IPS-18a (cell line): Measurements from ENCODE around the gene RNF213.
"Not testable (repeated sequence)": the region's sequence is repeated elsewhere in the genome, so short reads cannot be mapped to it uniquely, and the experiment has no call there.

Source experiments
- H3K27ac ChIP-seq: one replicate; pipeline ENCODE4 v1.5.1; 2013; ENCODE audit warnings: low read length
- H3K27me3 ChIP-seq: one replicate; pipeline ENCODE4 v1.6.1; 2013; ENCODE audit warnings: mild to moderate bottlenecking, low read length; ENCODE audit not compliant: control insufficient read depth, insufficient read depth
- H3K36me3 ChIP-seq: one replicate; pipeline ENCODE4 v1.6.1; 2013; ENCODE audit warnings: low read depth, low read length; ENCODE audit not compliant: control insufficient read depth
- H3K4me1 ChIP-seq: one replicate; pipeline ENCODE4 v1.6.1; 2013; ENCODE audit warnings: low read depth, low read length; ENCODE audit not compliant: control insufficient read depth
- H3K4me3 ChIP-seq: one replicate; pipeline ENCODE4 v1.5.1; 2013; ENCODE audit warnings: low read length
- H3K9ac ChIP-seq: one replicate; pipeline ENCODE4 v1.6.1; 2013; ENCODE audit warnings: mild to moderate bottlenecking, low read length, moderate library complexity
- H3K9me3 ChIP-seq: one replicate; pipeline ENCODE4 v1.6.1; 2013; ENCODE audit warnings: low read depth, low read length; ENCODE audit not compliant: control insufficient read depth

Gene RNF213

GRCh38 chr17:80227156-80227555 is 33.5 kb upstream of the RNF213 start:
- Histone ChIP-seq H3K9ac (no peak overlapping the region), H3K36me3 (peaks cover 3% of the 10 kb centered on the region), H3K27ac (no peak overlapping the region), H3K27me3 (no peaks in the 10 kb centered on the region), H3K4me3 (no peak overlapping the region), H3K4me1 (peaks cover 12% of the 10 kb centered on the region), H3K9me3 (peaks cover 4% of the 10 kb centered on the region)

DNA sequence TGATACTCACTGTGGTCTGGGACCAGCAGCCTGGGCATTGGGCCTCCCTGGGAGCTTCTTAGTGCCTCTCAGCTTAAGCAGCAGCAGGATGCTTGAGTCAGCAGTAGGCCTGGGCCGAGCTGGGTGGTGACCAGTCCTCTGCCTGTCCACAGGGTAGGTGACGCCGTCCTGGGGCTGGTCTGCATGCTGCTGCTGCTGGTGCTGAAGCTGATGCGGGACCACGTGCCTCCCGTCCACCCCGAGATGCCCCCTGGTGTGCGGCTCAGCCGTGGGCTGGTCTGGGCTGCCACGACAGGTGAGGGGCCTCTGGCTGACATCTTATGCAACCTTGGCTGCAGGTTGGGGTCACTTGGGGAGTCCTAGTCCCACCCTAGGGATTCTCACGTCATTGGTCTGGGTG is 33.0 kb upstream of the RNF213 start:
- Histone ChIP-seq H3K27ac (no peak overlapping the region), H3K9me3 (peaks cover 5% of the 10 kb centered on the region), H3K9ac (no peak overlapping the region), H3K4me3 (no peak overlapping the region), H3K36me3 (peaks cover 3% of the 10 kb centered on the region), H3K27me3 (no peaks in the 10 kb centered on the region), H3K4me1 (peaks cover 12% of the 10 kb centered on the region)

- Histone ChIP-seq H3K9me3 (peaks cover 5% of the 10 kb centered on the region), H3K4me3 (no peak overlapping the region), H3K4me1 (peaks cover 12% of the 10 kb centered on the region), H3K27ac (no peak overlapping the region), H3K27me3 (no peaks in the 10 kb centered on the region), H3K36me3 (peaks cover 3% of the 10 kb centered on the region), H3K9ac (no peak overlapping the region)
Observed at GRCh38 chr17:80228477-80228876, 32.2 kb upstream of the RNF213 start.

DNA sequence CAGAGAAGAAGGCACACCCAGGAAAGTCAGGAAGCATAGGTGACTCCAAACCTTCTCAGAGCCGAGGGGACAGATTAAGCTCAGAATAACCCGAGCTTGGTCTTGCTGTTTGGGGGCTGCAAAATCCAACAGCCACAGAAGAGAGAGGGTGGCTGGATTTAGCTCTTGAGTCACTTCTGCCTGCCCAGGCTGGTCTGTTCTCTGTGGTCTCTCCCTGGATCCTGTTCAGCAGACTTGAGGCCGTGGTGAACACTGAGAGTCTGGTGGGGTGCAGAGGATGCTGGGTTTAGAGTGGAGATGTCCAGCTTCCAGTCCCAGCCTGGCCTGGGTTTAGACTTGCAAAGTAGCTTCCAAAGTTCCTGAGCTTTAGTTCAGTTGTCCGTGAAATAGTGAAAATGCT is 31.6 kb upstream of the RNF213 start:
- Histone ChIP-seq H3K4me3 (no peak overlapping the region), H3K27ac (no peak overlapping the region), H3K9me3 (peaks cover 5% of the 10 kb centered on the region), H3K4me1 (peaks cover 12% of the 10 kb centered on the region), H3K27me3 (no peaks in the 10 kb centered on the region), H3K36me3 (peaks cover 3% of the 10 kb centered on the region), H3K9ac (no peak overlapping the region)

- Histone ChIP-seq H3K27me3 (no peaks in the 10 kb centered on the region), H3K27ac (no peak overlapping the region), H3K4me3 (no peak overlapping the region), H3K36me3 (peaks cover 7% of the 10 kb centered on the region), H3K9ac (no peak overlapping the region), H3K4me1 (no peaks in the 10 kb centered on the region), H3K9me3 (peaks cover 5% of the 10 kb centered on the region)
Observed at GRCh38 chr17:80232438-80232837, 28.2 kb upstream of the RNF213 start.

DNA sequence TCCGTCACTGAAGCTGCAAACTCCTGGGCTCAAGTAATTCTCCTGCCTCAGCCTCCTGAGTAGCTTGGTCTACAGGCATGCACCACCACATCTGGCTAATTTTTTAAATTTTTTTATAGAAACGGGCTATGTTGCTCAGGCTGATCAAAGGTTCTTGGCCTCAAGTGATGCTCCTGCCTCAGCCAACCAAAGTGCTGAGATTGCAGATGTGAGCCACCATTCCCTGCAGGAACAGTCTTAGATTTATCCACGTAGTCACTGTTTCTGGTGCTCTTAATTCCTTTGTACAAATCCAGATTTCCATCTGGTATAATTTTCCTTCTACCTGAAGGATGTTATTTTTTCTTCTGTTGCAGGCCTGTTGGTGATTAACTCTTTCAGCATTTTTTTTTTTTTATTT is 27.4 kb upstream of the RNF213 start:
- H3K9me3 ChIP-seq, result peaks cover 5% of the 10 kb centered on the region
- no peaks in the 10 kb centered on the region for H3K4me1 ChIP-seq
- no peak overlapping the region for H3K27ac ChIP-seq
- H3K4me3 ChIP-seq, result no peak overlapping the region
- no peak overlapping the region for H3K9ac ChIP-seq
- no peaks in the 10 kb centered on the region for H3K27me3 ChIP-seq
- H3K36me3 ChIP-seq, result peaks cover 11% of the 10 kb centered on the region

DNA sequence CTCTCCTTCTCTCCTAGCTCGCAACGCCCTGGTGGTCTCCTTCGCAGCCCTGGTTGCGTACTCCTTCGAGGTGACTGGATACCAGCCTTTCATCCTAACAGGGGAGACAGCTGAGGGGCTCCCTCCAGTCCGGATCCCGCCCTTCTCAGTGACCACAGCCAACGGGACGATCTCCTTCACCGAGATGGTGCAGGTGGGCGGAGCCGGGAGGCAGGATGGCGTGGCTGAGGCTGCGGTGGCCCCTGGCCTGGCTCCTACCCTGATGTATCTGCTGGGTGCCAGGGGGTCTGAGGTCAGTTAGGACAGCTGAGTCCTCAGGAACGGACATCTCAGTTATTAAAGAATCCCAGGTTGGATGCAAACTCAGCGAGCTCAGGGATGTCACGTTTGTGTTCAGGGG is 23.7 kb upstream of the RNF213 start:
- Histone ChIP-seq H3K4me1 (no peaks in the 10 kb centered on the region), H3K36me3 (peaks cover 16% of the 10 kb centered on the region), H3K9me3 (peaks cover 3% of the 10 kb centered on the region), H3K27me3 (no peaks in the 10 kb centered on the region), H3K27ac (no peak overlapping the region), H3K9ac (no peak overlapping the region), H3K4me3 (no peak overlapping the region)

DNA sequence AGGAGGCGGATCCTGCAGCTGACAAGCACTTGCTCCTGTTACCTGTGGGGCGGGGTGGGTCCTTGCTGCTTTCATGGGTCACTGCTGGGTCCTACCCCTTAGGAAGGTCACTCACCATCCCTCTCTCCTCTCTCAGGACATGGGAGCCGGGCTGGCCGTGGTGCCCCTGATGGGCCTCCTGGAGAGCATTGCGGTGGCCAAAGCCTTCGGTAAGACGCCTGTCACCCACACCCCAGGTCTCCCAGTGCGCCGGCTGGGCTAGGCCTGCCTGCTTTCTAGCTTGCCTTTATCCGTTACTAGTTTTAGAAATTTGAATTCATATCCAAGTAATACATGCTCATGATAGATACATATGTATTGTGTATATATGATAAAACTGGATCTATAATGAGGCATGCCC is 23.3 kb upstream of the RNF213 start:
- no peaks in the 10 kb centered on the region for H3K27me3 ChIP-seq
- H3K27ac ChIP-seq, result no peak overlapping the region
- H3K9me3 ChIP-seq, result no peaks in the 10 kb centered on the region
- peaks cover 16% of the 10 kb centered on the region for H3K36me3 ChIP-seq
- H3K4me3 ChIP-seq, result no peak overlapping the region
- no peaks in the 10 kb centered on the region for H3K4me1 ChIP-seq
- H3K9ac ChIP-seq, result no peak overlapping the region

- Histone ChIP-seq H3K27me3 (no peaks in the 10 kb centered on the region), H3K4me3 (no peak overlapping the region), H3K36me3 (peaks cover 15% of the 10 kb centered on the region), H3K9me3 (no peaks in the 10 kb centered on the region), H3K4me1 (no peaks in the 10 kb centered on the region), H3K9ac (no peak overlapping the region), H3K27ac (no peak overlapping the region)
Observed at GRCh38 chr17:80242505-80242904, 18.1 kb upstream of the RNF213 start.

DNA sequence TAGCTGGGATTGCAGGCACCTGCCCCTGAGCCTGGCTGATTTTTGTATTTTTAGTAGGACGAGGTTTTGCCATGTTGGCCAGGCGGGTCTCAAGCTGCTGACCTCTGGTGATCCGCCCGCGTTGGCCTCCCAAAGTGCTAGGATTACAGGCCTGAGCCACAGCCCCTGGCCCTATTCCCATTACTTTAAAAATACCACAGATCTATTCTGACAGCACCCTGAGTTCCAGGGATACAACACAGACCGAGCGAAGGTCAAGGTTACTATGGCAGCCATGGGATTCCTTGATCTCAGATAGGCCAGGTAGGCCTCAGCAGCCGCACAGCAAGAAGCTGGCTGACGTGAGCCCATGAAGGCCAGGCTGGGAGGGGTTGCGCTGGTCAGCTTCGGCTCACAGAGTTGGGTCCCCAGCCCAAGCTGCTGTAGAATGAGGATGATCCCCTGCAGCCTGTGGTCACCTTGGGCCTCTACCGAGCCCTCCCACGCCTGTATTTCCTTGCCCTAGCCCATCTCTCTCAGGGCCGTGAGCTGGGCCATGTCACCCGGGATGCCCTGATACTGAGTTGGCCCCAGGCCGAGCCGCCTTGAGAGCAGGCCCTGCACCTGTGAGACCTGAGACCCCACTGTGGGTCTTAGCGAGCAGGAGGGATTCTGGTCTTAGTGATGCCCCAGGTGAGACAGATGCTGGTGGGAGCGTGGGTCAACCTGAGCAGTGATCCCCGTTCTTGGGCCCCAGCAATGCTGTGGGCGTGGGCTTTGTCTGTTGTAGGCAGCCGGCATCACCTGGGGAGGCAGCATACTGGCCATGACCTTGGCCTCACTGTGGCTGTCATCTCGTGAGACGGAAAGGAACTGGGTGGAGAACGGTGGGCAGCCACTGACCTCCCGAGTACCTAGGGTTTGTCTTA is 16.9 kb upstream of the RNF213 start:
- no peak overlapping the region for H3K27ac ChIP-seq
- H3K9ac ChIP-seq, result no peak overlapping the region
- no peaks in the 10 kb centered on the region for H3K27me3 ChIP-seq
- H3K4me1 ChIP-seq, result no peaks in the 10 kb centered on the region
- no peaks in the 10 kb centered on the region for H3K9me3 ChIP-seq
- no peak overlapping the region for H3K4me3 ChIP-seq
- H3K36me3 ChIP-seq, result peaks cover 11% of the 10 kb centered on the region

DNA sequence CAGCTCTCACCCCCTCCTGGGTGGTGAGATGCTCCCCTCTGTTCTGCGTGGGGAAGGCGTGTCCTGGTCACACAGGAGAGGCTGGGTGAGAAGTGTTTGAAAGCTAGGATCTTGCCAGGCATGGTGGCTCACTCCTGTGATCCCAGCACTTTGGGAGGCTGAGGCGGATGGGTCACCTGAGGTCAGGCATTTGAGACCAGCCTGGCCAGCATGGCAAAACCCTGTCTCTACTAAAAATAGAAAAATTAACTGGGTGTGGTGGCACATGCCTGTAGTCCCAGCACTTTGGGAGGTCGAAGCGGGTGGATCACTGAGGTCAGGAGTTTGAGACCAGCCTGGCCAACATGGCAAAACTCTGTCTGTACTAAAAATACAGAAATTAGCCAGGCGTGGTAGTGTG is 16.2 kb upstream of the RNF213 start:
- not testable (repeated sequence) for H3K4me1 ChIP-seq, H3K9ac ChIP-seq, H3K27ac ChIP-seq, H3K9me3 ChIP-seq, H3K27me3 ChIP-seq, H3K4me3 ChIP-seq
- peaks cover 11% of the 10 kb centered on the region for H3K36me3 ChIP-seq

GRCh38 chr17:80244871-80245509 is 15.7 kb upstream of the RNF213 start:
- Histone ChIP-seq H3K27me3 (no peaks in the 10 kb centered on the region), H3K9me3 (no peaks in the 10 kb centered on the region), H3K27ac (no peak overlapping the region), H3K4me3 (no peak overlapping the region), H3K36me3 (peaks cover 11% of the 10 kb centered on the region), H3K9ac (no peak overlapping the region), H3K4me1 (no peaks in the 10 kb centered on the region)
